DND-41 (cell line): ENCODE measurements around the gene DHX32.

Experiments
- CTCF ChIP-seq: IDR thresholded peaks from 2 replicates; pipeline ENCODE4 v1.5.1; 2012; ENCODE audit warnings: borderline replicate concordance, low read length, moderate library complexity, mild to moderate bottlenecking; ENCODE audit not compliant: poor library complexity, severe bottlenecking; ENCODE audit errors: extremely low read depth
- EZH2 ChIP-seq: IDR thresholded peaks from 3 replicates; pipeline ENCODE4 v1.6.1; 2012; ENCODE audit warnings: borderline replicate concordance, low read depth, mild to moderate bottlenecking, moderate library complexity, low read length, inconsistent platforms; ENCODE audit not compliant: severe bottlenecking

GRCh38 chr10:125811251-125811650, 69.8 kb downstream of the DHX32 start:
- TF ChIP-seq EZH2 (no peak), CTCF (no peak)
